ENCODE results near the gene KIAA0040. TPM values are rescaled to one million over a fixed set of nuclear protein-coding genes. Genes with fewer than 3 reads are reported as not detected.

KIAA0040 gene
- total RNA-seq, 8 experiments from 2014 or later: 0.05 to 1.3 (median 0.22) TPM

GRCh38 chr1:175174309-175175102, 18.1 kb downstream of the KIAA0040 start:
- H3K27ac ChIP-seq: no peak overlapping the region
- H3K4me1 ChIP-seq (replicated peaks in 1 of 2): peaks cover 0 to 4% of the 10 kb centered on the region in 2 donors
- 0 to 94% (median 73%) methylated on average over 1 to 5 of the region's 5 CpGs; no CpG with 5 or more reads in 2 of the 10 experiments for WGBS, 10 experiments
- no peak overlapping the region for H3K4me3 ChIP-seq
- ATAC-seq (replicated peaks in 6 of 8): peak in 2 of 8 experiments; percentile 43 to 79
- in situ Hi-C loops (cut with MboI; ENCODE audit: low pct_unique_long_range_greater_than_20kb in 2 of 9, low sequenced_read_pairs in 9 of 9, unreplicated experiment in 9 of 9): loop anchor here in 4 of 9 experiments (25.0 kb wide), 7 partner anchors 138 to 1713 kb away; no protein-coding TSS in a partner anchor

GRCh38 chr1:175173531-175173930, 19.0 kb downstream of the KIAA0040 start:
- Histone ChIP-seq H3K4me3 (no peak overlapping the region), H3K27ac (no peak overlapping the region), H3K4me1 (replicated peaks in 1 of 2) (peaks cover 0 to 4% of the 10 kb centered on the region in 2 donors)
- in situ Hi-C loops (cut with MboI; ENCODE audit: low pct_unique_long_range_greater_than_20kb in 2 of 9, low sequenced_read_pairs in 9 of 9, unreplicated experiment in 9 of 9): loop anchor here in 4 of 9 experiments (25.0 kb wide), 7 partner anchors 139 to 1714 kb away; no protein-coding TSS in a partner anchor
- 25 to 100% (median 86%) methylated on average over 2 to 7 of the region's 7 CpGs; no CpG with 5 or more reads in 2 of the 10 experiments for WGBS, 10 experiments
- no peak for ATAC-seq (replicated peaks in 6 of 8)

- 29 to 100% (median 81%) methylated on average over 1 to 3 of the region's 3 CpGs for WGBS, 10 experiments
- ATAC-seq (replicated peaks in 6 of 8): no peak
Measured at GRCh38 chr1:175172503-175172902, 20.1 kb downstream of the KIAA0040 start.

GRCh38 chr1:175171036-175171913, 21.3 kb downstream of the KIAA0040 start:
- no peak for ATAC-seq (replicated peaks in 6 of 8)
- 19 to 100% (median 76%) methylated on average over 2 to 9 of the region's 9 CpGs for WGBS, 10 experiments

More at GRCh38 chr1:175172503-175172902, 20.1 kb downstream of the KIAA0040 start:
- peaks cover 0 to 4% of the 10 kb centered on the region in 2 donors for H3K4me1 ChIP-seq (replicated peaks in 1 of 2)
- no peak overlapping the region for H3K27ac ChIP-seq
- in situ Hi-C loops (cut with MboI; ENCODE audit: low pct_unique_long_range_greater_than_20kb in 2 of 9, low sequenced_read_pairs in 9 of 9, unreplicated experiment in 9 of 9): loop anchor here in 4 of 9 experiments (25.0 kb wide), 7 partner anchors 140 to 1715 kb away; no protein-coding TSS in a partner anchor
- H3K4me3 ChIP-seq: no peak overlapping the region

GRCh38 chr1:175169286-175170018, 23.1 kb downstream of the KIAA0040 start:
- WGBS, 10 experiments: 42 to 92% (median 77%) methylated on average over 1 to 6 of the region's 6 CpGs
- in situ Hi-C loops (cut with MboI; ENCODE audit: low pct_unique_long_range_greater_than_20kb in 2 of 9, low sequenced_read_pairs in 9 of 9, unreplicated experiment in 9 of 9): loop anchor here in 4 of 9 experiments (25.0 kb wide), 7 partner anchors 143 to 1718 kb away; no protein-coding TSS in a partner anchor
- no peak overlapping the region for H3K4me3 ChIP-seq
- peaks cover 7 to 12% of the 10 kb centered on the region in 2 donors for H3K4me1 ChIP-seq (replicated peaks in 1 of 2)
- ATAC-seq (replicated peaks in 6 of 8): peak in 3 of 8 experiments; percentile 28 to 72 (median 34)
- no peak overlapping the region for H3K27ac ChIP-seq

More at GRCh38 chr1:175171036-175171913, 21.3 kb downstream of the KIAA0040 start:
- in situ Hi-C loops (cut with MboI; ENCODE audit: low pct_unique_long_range_greater_than_20kb in 2 of 9, low sequenced_read_pairs in 9 of 9, unreplicated experiment in 9 of 9): loop anchor here in 4 of 9 experiments (25.0 kb wide), 7 partner anchors 141 to 1716 kb away; no protein-coding TSS in a partner anchor
- Histone ChIP-seq H3K4me1 (replicated peaks in 1 of 2) (peaks cover 3 to 6% of the 10 kb centered on the region in 2 donors), H3K27ac (no peak overlapping the region), H3K4me3 (no peak overlapping the region)

GRCh38 chr1:175168782-175169181, 23.8 kb downstream of the KIAA0040 start:
- Histone ChIP-seq H3K4me3 (no peak overlapping the region), H3K27ac (no peak overlapping the region), H3K4me1 (replicated peaks in 1 of 2) (peaks cover 12 to 19% of the 10 kb centered on the region in 2 donors)
- ATAC-seq (replicated peaks in 6 of 8): peak in 2 of 8 experiments; percentile 22 to 55
- in situ Hi-C loops (cut with MboI; ENCODE audit: low pct_unique_long_range_greater_than_20kb in 2 of 9, low sequenced_read_pairs in 9 of 9, unreplicated experiment in 9 of 9): loop anchor here in 4 of 9 experiments (25.0 kb wide), 7 partner anchors 144 to 1719 kb away; no protein-coding TSS in a partner anchor
- WGBS, 10 experiments: 0 to 97% (median 89%) methylated on average over 1 to 4 of the region's 4 CpGs; no CpG with 5 or more reads in 4 of the 10 experiments

GRCh38 chr1:175167861-175168260, 24.7 kb downstream of the KIAA0040 start:
- no peak for ATAC-seq (replicated peaks in 6 of 8)
- in situ Hi-C loops (cut with MboI; ENCODE audit: low pct_unique_long_range_greater_than_20kb in 2 of 9, low sequenced_read_pairs in 9 of 9, unreplicated experiment in 9 of 9): loop anchor here in 4 of 9 experiments (25.0 kb wide), 7 partner anchors 144 to 1719 kb away; no protein-coding TSS in a partner anchor
- Histone ChIP-seq H3K4me3 (no peak overlapping the region), H3K4me1 (replicated peaks in 1 of 2) (peaks cover 18 to 23% of the 10 kb centered on the region in 2 donors), H3K27ac (no peak overlapping the region)
- 10 to 100% (median 80%) methylated on average over 1 to 2 of the region's 2 CpGs; no CpG with 5 or more reads in 3 of the 10 experiments for WGBS, 10 experiments

- Histone ChIP-seq H3K4me3 (no peak overlapping the region), H3K27ac (no peak overlapping the region), H3K4me1 (replicated peaks in 1 of 2) (peaks cover 19 to 23% of the 10 kb centered on the region in 2 donors)
- in situ Hi-C loops (cut with MboI; ENCODE audit: low pct_unique_long_range_greater_than_20kb in 2 of 9, low sequenced_read_pairs in 9 of 9, unreplicated experiment in 9 of 9): loop anchor here in 4 of 9 experiments (25.0 kb wide), 7 partner anchors 146 to 1721 kb away; no protein-coding TSS in a partner anchor
- 0 to 78% (median 72%) methylated on average over 2 to 5 of the region's 5 CpGs; no CpG with 5 or more reads in 4 of the 10 experiments for WGBS, 10 experiments
- no peak for ATAC-seq (replicated peaks in 6 of 8)
Measured at GRCh38 chr1:175166746-175167145, 25.8 kb downstream of the KIAA0040 start.

- H3K4me3 ChIP-seq: no peak overlapping the region
- peak in 5 of 8 experiments; percentile 53 to 78 (median 72) for ATAC-seq (replicated peaks in 6 of 8)
- no peak overlapping the region for H3K27ac ChIP-seq
- 0 to 28% (median 8%) methylated on average over 1 to 2 of the region's 2 CpGs for WGBS, 10 experiments
- peaks cover 19 to 23% of the 10 kb centered on the region in 2 donors for H3K4me1 ChIP-seq (replicated peaks in 1 of 2)
- in situ Hi-C loops (cut with MboI; ENCODE audit: low pct_unique_long_range_greater_than_20kb in 2 of 9, low sequenced_read_pairs in 9 of 9, unreplicated experiment in 9 of 9): loop anchor here in 4 of 9 experiments (25.0 kb wide), 7 partner anchors 148 to 1723 kb away; no protein-coding TSS in a partner anchor
Measured at GRCh38 chr1:175164751-175165150, 27.8 kb downstream of the KIAA0040 start.

GRCh38 chr1:175163702-175164101, 28.9 kb downstream of the KIAA0040 start:
- 40 to 100% (median 83%) methylated on average over 1 to 4 of the region's 4 CpGs; no CpG with 5 or more reads in 1 of the 10 experiments for WGBS, 10 experiments
- H3K4me3 ChIP-seq: no peak overlapping the region
- in situ Hi-C loops (cut with MboI; ENCODE audit: low pct_unique_long_range_greater_than_20kb in 2 of 9, low sequenced_read_pairs in 9 of 9, unreplicated experiment in 9 of 9): loop anchor here in 4 of 9 experiments (25.0 kb wide), 7 partner anchors 149 to 1724 kb away; no protein-coding TSS in a partner anchor
- H3K27ac ChIP-seq: peak overlapping the region in 1 of 2 donors; percentile 17
- ATAC-seq (replicated peaks in 6 of 8): no peak
- peaks cover 21 to 28% of the 10 kb centered on the region in 2 donors for H3K4me1 ChIP-seq (replicated peaks in 1 of 2)

GRCh38 chr1:175162955-175163354, 29.6 kb downstream of the KIAA0040 start:
- 34 to 96% (median 65%) methylated on average over 2 to 4 of the region's 4 CpGs; no CpG with 5 or more reads in 2 of the 10 experiments for WGBS, 10 experiments
- ATAC-seq (replicated peaks in 6 of 8): no peak
- H3K27ac ChIP-seq: no peak overlapping the region
- H3K4me3 ChIP-seq: no peak overlapping the region
- peaks cover 28 to 35% of the 10 kb centered on the region in 2 donors for H3K4me1 ChIP-seq (replicated peaks in 1 of 2)
- in situ Hi-C loops (cut with MboI; ENCODE audit: low pct_unique_long_range_greater_than_20kb in 2 of 9, low sequenced_read_pairs in 9 of 9, unreplicated experiment in 9 of 9): loop anchor here in 4 of 9 experiments (25.0 kb wide), 7 partner anchors 149 to 1724 kb away; no protein-coding TSS in a partner anchor

Measured in motor neuron (in vitro differentiated cells).